Epithelial cell of esophagus (primary cell): ENCODE data around the gene ALDH7A1.

Experiments
- DNase-seq: peaks from one replicate; pipeline ENCODE4 v3.0.0; 2010; ENCODE audit warnings: low read depth
- H3K4me3 ChIP-seq: 2 replicates; pipeline ENCODE4 v1.5.1; 2011; ENCODE audit warnings: mild to moderate bottlenecking, low read length, control low read depth
- CTCF ChIP-seq: IDR thresholded peaks from 2 replicates; pipeline ENCODE4 v1.5.1; 2011; ENCODE audit warnings: low read depth, mild to moderate bottlenecking, low read length, control low read depth, inconsistent platforms; ENCODE audit not compliant: insufficient read depth; ENCODE audit errors: missing control alignments

The ALDH7A1 gene

GRCh38 chr5:126487596-126487995, 107.4 kb downstream of the ALDH7A1 start:
- DNase-seq, result no peak
- no peak for TF ChIP-seq CTCF
- H3K4me3 ChIP-seq, result no peak overlapping the region

- no peak for TF ChIP-seq CTCF
- H3K4me3 ChIP-seq, result no peak overlapping the region
- no peak for DNase-seq
Observed at GRCh38 chr5:126486332-126486731, 108.7 kb downstream of the ALDH7A1 start.

GRCh38 chr5:126484253-126484652, 110.8 kb downstream of the ALDH7A1 start:
- H3K4me3 ChIP-seq, result no peak overlapping the region
- TF ChIP-seq CTCF, result no peak
- no peak for DNase-seq

- H3K4me3 ChIP-seq, result no peak overlapping the region
- DNase-seq, result peak; percentile 36
- no peak for TF ChIP-seq CTCF
Observed at GRCh38 chr5:126483156-126483555, 111.9 kb downstream of the ALDH7A1 start.

- no peak for TF ChIP-seq CTCF
- no peak overlapping the region for H3K4me3 ChIP-seq
- DNase-seq, result no peak
Observed at GRCh38 chr5:126482591-126482990, 112.4 kb downstream of the ALDH7A1 start.

GRCh38 chr5:126481243-126481642, 113.8 kb downstream of the ALDH7A1 start:
- no peak for DNase-seq
- no peak for TF ChIP-seq CTCF
- H3K4me3 ChIP-seq, result no peak overlapping the region
